SK-N-SH treated with all-trans-retinoic acid at 6 μM for 48 hours (cell line): ENCODE measurements around the gene CCDC85C.

Experiments
- ATAC-seq: fragments of 200-7000 bp; cut with Tn5 transposase; 3 replicates; pipeline ENCODE4 v1.9.1; 2020; ENCODE audit warnings: mild to moderate bottlenecking, moderate library complexity
- ARNTL ChIP-seq: fragments of 450-650 bp; formaldehyde crosslinking; IDR thresholded peaks from 2 replicates; pipeline ENCODE4 v1.5.0; 2020; ENCODE audit warnings: low read depth, mild to moderate bottlenecking, moderate library complexity, borderline replicate concordance
- BACH2 ChIP-seq: fragments of 250-450 bp; sonication (Bioruptor Pico); IDR thresholded peaks from 2 replicates; pipeline ENCODE4 v1.9.0; 2021; ENCODE audit warnings: mild to moderate bottlenecking, borderline replicate concordance
- ESRRG ChIP-seq: fragments of 250-450 bp; sonication (Bioruptor Pico); IDR thresholded peaks from 2 replicates; pipeline ENCODE4 v1.6.1; 2021; ENCODE audit warnings: mild to moderate bottlenecking
- ISL1 ChIP-seq: fragments of 250-450 bp; sonication (Bioruptor Pico); IDR thresholded peaks from 2 replicates; pipeline ENCODE4 v2.1.2; 2022; ENCODE audit warnings: mild to moderate bottlenecking, moderate library complexity
- OSR1 ChIP-seq: fragments of 250-450 bp; sonication (Bioruptor Pico); IDR thresholded peaks from 2 replicates; pipeline ENCODE4 v1.8.0; 2022; ENCODE audit warnings: moderate library complexity, mild to moderate bottlenecking, inconsistent platforms
- PPARA ChIP-seq: fragments of 250-450 bp; sonication (Bioruptor Pico); IDR thresholded peaks from 2 replicates; pipeline ENCODE4 v1.5.0; 2020; ENCODE audit warnings: mild to moderate bottlenecking, borderline replicate concordance
- RARB ChIP-seq: fragments of 250-450 bp; sonication (Bioruptor Pico); IDR thresholded peaks from 2 replicates; pipeline ENCODE4 v1.8.0; 2021; ENCODE audit warnings: mild to moderate bottlenecking, moderate library complexity
- SNAI2 ChIP-seq: fragments of 250-450 bp; sonication (Bioruptor Pico); IDR thresholded peaks from 2 replicates; pipeline ENCODE4 v1.5.0; 2020; ENCODE audit warnings: mild to moderate bottlenecking, moderate library complexity
- TOX ChIP-seq: fragments of 250-450 bp; sonication (Bioruptor Pico); IDR thresholded peaks from 2 replicates; pipeline ENCODE4 v1.8.0; 2021; ENCODE audit warnings: mild to moderate bottlenecking, moderate library complexity, borderline replicate concordance
- ZC3H10 ChIP-seq: fragments of 250-450 bp; sonication (Bioruptor Pico); IDR thresholded peaks from 2 replicates; pipeline ENCODE4 v1.5.1; 2021; ENCODE audit warnings: mild to moderate bottlenecking, moderate library complexity
- ZFP30 ChIP-seq: fragments of 450-650 bp; formaldehyde crosslinking; IDR thresholded peaks from 2 replicates; pipeline ENCODE4 v1.5.0; 2022; ENCODE audit warnings: mild to moderate bottlenecking, moderate library complexity
- ZNF565 ChIP-seq: fragments of 450-650 bp; formaldehyde crosslinking; conservative IDR thresholded peaks from 2 replicates; pipeline ENCODE4 v1.5.0; 2020; ENCODE audit warnings: low read depth, mild to moderate bottlenecking, moderate library complexity
- ZNF70 ChIP-seq: fragments of 450-650 bp; formaldehyde crosslinking; IDR thresholded peaks from 2 replicates; pipeline ENCODE4 v1.5.0; 2020; ENCODE audit warnings: mild to moderate bottlenecking, moderate library complexity
- TF ChIP-seq, protein P1 (sequence below): fragments of 250-450 bp; sonication (Bioruptor Pico); IDR thresholded peaks from 2 replicates; pipeline ENCODE4 v1.8.0; 2020; ENCODE audit warnings: mild to moderate bottlenecking, moderate library complexity, borderline replicate concordance
- TF ChIP-seq, protein P2 (sequence below): fragments of 250-450 bp; sonication (Bioruptor Pico); IDR thresholded peaks from 2 replicates; pipeline ENCODE4 v1.8.0; 2021; ENCODE audit warnings: low read depth, mild to moderate bottlenecking, moderate library complexity, borderline replicate concordance
- TF ChIP-seq, protein P3 (sequence below): fragments of 250-450 bp; sonication (Bioruptor Pico); IDR thresholded peaks from 2 replicates; pipeline ENCODE4 v1.5.1; 2020; ENCODE audit warnings: low read depth, mild to moderate bottlenecking, moderate library complexity
- TF ChIP-seq, protein P4 (sequence below): fragments of 250-450 bp; sonication (Bioruptor Pico); IDR thresholded peaks from 2 replicates; pipeline ENCODE4 v1.5.1; 2021; ENCODE audit warnings: mild to moderate bottlenecking, moderate library complexity
- TF ChIP-seq, protein P5 (sequence below): fragments of 250-450 bp; sonication (Bioruptor Pico); IDR thresholded peaks from 2 replicates; pipeline ENCODE4 v1.5.0; 2020; ENCODE audit warnings: mild to moderate bottlenecking, moderate library complexity

Gene CCDC85C

DNA sequence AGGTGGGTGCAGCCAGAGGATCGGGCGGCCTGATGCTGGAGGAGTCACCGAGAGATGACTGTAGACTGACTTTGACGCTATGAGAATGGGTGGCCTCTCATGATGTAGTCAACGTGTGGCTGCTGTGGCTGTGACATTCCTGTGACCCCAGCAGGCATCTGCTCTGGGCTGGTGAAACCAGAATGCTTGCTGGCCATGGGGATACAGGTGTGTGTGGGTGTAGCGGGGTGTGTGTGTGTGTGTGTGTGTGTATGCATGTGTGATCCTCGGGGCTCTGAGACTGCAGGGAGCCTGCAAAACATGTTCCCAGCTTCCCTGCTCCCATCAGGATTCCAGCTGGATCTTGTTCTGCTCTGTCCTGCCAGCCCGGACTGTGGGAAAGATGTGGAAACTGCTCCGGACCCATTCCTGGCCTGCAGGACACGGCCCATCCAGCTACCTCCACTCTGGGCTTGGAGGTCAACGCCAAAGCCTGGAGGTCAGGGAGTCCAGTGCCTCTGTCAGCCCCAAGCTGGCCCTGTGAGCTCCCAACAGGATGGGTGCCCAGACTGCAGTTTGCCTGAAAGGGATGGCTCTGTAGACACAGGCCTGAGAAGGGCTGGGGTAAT, 22.1 kb upstream of the CCDC85C start (continued):
- TF ChIP-seq, protein P1, sequence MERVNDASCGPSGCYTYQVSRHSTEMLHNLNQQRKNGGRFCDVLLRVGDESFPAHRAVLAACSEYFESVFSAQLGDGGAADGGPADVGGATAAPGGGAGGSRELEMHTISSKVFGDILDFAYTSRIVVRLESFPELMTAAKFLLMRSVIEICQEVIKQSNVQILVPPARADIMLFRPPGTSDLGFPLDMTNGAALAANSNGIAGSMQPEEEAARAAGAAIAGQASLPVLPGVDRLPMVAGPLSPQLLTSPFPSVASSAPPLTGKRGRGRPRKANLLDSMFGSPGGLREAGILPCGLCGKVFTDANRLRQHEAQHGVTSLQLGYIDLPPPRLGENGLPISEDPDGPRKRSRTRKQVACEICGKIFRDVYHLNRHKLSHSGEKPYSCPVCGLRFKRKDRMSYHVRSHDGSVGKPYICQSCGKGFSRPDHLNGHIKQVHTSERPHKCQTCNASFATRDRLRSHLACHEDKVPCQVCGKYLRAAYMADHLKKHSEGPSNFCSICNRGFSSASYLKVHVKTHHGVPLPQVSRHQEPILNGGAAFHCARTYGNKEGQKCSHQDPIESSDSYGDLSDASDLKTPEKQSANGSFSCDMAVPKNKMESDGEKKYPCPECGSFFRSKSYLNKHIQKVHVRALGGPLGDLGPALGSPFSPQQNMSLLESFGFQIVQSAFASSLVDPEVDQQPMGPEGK: no peak
- TF ChIP-seq, protein P2, sequence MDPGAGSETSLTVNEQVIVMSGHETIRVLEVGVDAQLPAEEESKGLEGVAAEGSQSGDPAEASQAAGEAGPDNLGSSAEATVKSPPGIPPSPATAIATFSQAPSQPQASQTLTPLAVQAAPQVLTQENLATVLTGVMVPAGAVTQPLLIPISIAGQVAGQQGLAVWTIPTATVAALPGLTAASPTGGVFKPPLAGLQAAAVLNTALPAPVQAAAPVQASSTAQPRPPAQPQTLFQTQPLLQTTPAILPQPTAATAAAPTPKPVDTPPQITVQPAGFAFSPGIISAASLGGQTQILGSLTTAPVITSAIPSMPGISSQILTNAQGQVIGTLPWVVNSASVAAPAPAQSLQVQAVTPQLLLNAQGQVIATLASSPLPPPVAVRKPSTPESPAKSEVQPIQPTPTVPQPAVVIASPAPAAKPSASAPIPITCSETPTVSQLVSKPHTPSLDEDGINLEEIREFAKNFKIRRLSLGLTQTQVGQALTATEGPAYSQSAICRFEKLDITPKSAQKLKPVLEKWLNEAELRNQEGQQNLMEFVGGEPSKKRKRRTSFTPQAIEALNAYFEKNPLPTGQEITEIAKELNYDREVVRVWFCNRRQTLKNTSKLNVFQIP (CRISPR knock-in tag): no peak
- TF ChIP-seq, protein P3, sequence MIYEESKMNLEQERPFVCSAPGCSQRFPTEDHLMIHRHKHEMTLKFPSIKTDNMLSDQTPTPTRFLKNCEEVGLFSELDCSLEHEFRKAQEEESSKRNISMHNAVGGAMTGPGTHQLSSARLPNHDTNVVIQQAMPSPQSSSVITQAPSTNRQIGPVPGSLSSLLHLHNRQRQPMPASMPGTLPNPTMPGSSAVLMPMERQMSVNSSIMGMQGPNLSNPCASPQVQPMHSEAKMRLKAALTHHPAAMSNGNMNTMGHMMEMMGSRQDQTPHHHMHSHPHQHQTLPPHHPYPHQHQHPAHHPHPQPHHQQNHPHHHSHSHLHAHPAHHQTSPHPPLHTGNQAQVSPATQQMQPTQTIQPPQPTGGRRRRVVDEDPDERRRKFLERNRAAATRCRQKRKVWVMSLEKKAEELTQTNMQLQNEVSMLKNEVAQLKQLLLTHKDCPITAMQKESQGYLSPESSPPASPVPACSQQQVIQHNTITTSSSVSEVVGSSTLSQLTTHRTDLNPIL (CRISPR knock-in tag): no peak
- TF ChIP-seq ZNF565 (CRISPR knock-in tag) (no peak), ZNF70 (no peak), ZFP30 (no peak), ESRRG (no peak)

DNA sequence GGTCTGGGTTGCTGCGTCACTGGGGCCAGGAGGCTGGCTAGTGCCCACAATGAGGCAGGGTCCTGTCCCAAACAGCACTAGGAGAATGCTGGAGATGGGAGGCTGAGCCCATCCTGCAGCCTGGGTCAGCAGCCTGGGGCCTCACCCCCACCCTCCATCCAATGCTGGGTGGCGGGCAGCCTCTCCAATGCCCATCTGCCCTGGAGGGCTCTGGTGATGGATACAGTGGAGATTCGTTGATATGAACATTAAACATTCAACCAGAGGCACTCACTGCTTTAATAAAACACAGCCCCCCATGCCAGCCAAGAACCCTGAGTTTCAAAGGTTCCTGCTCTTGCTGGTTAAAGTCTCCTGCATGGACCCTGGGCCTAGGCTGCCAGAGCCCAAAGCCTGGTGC, 21.5 kb upstream of the CCDC85C start:
- ATAC-seq: no peak
- TF ChIP-seq, protein P2 (CRISPR knock-in tag): no peak
- TF ChIP-seq, protein P3 (CRISPR knock-in tag): no peak
- TF ChIP-seq OSR1 (CRISPR knock-in tag) (no peak), ISL1 (CRISPR knock-in tag) (no peak), BACH2 (no peak), PPARA (CRISPR knock-in tag) (no peak), TOX (CRISPR knock-in tag) (no peak), RARB (no peak), ZC3H10 (no peak), SNAI2 (CRISPR knock-in tag) (no peak), ARNTL (CRISPR knock-in tag) (no peak)
- TF ChIP-seq, protein P4, sequence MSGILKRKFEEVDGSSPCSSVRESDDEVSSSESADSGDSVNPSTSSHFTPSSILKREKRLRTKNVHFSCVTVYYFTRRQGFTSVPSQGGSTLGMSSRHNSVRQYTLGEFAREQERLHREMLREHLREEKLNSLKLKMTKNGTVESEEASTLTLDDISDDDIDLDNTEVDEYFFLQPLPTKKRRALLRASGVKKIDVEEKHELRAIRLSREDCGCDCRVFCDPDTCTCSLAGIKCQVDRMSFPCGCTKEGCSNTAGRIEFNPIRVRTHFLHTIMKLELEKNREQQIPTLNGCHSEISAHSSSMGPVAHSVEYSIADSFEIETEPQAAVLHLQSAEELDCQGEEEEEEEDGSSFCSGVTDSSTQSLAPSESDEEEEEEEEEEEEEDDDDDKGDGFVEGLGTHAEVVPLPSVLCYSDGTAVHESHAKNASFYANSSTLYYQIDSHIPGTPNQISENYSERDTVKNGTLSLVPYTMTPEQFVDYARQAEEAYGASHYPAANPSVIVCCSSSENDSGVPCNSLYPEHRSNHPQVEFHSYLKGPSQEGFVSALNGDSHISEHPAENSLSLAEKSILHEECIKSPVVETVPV (CRISPR knock-in tag): no peak
- TF ChIP-seq, protein P5, sequence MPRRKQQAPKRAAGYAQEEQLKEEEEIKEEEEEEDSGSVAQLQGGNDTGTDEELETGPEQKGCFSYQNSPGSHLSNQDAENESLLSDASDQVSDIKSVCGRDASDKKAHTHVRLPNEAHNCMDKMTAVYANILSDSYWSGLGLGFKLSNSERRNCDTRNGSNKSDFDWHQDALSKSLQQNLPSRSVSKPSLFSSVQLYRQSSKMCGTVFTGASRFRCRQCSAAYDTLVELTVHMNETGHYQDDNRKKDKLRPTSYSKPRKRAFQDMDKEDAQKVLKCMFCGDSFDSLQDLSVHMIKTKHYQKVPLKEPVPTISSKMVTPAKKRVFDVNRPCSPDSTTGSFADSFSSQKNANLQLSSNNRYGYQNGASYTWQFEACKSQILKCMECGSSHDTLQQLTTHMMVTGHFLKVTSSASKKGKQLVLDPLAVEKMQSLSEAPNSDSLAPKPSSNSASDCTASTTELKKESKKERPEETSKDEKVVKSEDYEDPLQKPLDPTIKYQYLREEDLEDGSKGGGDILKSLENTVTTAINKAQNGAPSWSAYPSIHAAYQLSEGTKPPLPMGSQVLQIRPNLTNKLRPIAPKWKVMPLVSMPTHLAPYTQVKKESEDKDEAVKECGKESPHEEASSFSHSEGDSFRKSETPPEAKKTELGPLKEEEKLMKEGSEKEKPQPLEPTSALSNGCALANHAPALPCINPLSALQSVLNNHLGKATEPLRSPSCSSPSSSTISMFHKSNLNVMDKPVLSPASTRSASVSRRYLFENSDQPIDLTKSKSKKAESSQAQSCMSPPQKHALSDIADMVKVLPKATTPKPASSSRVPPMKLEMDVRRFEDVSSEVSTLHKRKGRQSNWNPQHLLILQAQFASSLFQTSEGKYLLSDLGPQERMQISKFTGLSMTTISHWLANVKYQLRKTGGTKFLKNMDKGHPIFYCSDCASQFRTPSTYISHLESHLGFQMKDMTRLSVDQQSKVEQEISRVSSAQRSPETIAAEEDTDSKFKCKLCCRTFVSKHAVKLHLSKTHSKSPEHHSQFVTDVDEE (CRISPR knock-in tag): no peak
- TF ChIP-seq, protein P1: no peak
- TF ChIP-seq, all 23 proteins: peak for 0
